GM18870 (cell line): Measurements from ENCODE around the gene SCTR.

Source experiments
- ATAC-seq: cut with Tn5 transposase; IDR thresholded peaks from one replicate; pipeline ENCODE4 v1.9.1; 2021; ENCODE audit warnings: moderate library complexity; ENCODE audit not compliant: unreplicated experiment

SCTR gene

GRCh38 chr2:119431976-119432850, 92.1 kb downstream of the SCTR start:
- ATAC-seq = no peak

- peak; percentile 73 for ATAC-seq
Measured at GRCh38 chr2:119431155-119431975, 92.9 kb downstream of the SCTR start, which contains the start of gene TMEM37. TSS of gene TMEM37 (plus strand) at chr2:119431854. CDS start at chr2:119431904, 50 bp downstream.

DNA sequence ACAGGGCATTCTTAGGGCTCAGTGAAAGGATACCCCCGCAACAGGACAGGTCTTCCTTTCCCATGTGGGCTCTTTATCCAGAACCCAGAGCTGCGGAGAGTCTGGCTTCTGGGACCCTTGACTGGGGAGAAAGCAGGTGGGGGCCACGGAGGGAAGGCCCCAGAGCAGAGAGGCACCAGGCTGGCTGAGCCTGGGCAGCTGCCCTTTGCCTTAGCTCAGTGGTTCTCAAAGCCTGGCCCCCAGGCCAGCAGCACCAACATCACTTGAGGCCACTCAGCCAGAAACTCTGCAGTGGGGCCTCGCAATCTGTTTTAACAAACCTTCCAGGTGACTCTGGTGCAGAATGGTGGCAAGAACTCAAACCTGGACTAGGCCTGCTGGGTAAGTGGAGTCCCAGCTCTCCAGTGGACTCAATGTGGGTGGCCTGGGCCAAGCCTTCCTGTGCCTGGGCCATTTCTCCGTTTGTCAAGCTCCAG, 94.2 kb downstream of the SCTR start:
- ATAC-seq = no peak

DNA sequence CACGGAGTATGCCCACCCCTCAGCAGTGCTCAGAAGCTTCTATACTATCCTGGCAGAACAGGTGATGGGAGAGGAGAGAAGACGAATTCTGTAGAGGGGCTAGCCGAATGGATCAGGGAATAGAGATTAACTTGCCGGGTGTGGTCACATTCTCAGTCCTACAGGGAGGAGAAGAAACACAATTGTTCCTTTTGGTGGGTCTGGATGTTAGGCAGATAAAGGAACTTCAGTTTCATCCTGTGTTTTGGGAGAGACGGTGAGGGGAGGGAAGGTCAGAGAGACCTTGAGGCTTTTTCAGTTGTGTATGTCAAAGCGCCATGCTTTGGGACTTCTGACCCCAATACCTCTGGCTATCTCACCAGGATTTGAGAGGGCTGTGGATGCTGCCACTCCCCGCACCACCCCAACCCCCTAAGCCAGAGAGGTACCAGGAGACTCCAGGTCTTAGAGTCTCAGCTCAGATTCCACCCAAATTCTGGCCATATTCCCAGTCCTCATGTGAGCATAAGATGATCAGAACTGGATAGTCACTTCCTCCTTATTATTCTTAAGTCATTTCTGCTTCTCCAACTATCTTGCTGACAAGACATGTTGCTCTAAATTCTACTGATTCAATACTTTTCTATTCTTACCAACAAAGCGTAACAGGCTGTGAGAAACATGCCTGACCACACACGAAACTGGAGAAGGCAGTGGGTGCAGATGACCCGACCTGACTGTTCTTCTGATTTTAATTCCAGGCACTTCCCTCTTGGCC, 94.9 kb downstream of the SCTR start:
- no peak for ATAC-seq

DNA sequence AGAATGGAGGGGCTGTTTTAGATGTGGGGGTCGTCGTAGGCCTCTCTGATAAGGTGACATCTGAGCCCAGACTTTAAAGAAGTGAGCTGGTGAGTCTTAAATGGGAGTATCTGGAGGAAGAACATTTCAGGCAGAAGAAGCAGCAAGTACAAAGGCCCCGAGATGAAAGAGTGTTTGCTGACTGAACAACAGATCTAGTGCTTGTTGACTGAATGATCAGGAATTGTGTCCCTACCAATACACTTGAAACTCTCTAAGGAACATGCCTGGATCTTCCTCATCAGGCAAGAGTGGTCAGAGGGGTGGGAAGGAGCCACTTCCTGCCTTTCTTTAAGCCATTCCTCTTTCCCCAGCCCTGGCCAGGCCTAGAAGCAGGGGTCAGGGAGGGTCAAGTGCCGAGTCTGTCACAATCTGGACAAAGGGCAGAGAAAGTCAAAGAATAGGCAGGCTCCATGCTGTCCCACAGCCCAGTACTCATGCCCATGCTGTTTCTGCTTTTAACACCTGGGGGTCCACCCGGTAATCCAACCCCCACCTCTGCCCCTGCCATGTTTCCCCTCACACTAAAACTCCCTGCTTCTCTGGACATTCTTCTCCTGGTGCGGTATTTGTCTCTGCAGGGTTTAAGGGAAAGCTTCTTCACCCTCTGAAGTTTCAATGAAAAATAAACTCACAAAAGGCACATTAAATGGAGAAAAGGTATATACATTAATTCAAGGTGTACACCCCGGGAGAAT, 95.6 kb downstream of the SCTR start:
- ATAC-seq = no peak

GRCh38 chr2:119427756-119428155, 96.5 kb downstream of the SCTR start:
- ATAC-seq = no peak

GRCh38 chr2:119426801-119427395, 97.4 kb downstream of the SCTR start:
- ATAC-seq = no peak

DNA sequence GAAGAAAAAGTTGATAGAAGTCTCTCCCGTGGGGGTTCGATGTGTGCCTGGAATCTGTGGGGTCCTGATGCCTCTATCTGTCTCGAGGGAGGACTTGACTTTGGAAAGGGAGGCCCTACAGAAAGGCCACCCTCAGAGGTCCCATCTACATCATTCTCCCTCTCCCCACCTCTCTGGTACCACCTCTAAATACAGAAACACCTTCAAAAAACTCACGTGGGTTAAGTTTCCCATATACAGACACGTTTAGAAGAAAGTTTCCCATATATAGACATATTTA, 97.9 kb downstream of the SCTR start:
- no peak for ATAC-seq

GRCh38 chr2:119425620-119426395, 98.5 kb downstream of the SCTR start:
- no peak for ATAC-seq

DNA sequence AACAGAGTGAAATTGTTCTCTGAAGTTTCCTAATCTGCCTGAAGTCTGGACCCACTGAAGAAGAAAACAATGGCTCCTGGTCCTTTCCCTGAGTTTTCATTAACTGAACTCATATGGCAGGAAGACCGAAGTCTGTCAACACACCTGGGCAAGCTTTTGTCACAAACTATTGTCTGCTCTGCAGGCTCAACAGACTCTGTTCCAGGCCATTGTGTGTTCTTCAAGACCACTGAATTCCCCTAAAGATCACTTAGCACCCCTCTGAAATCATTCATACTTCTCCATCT, 99.2 kb downstream of the SCTR start:
- ATAC-seq = no peak

- ATAC-seq = no peak
Measured at GRCh38 chr2:119424284-119425118, 99.8 kb downstream of the SCTR start.

DNA sequence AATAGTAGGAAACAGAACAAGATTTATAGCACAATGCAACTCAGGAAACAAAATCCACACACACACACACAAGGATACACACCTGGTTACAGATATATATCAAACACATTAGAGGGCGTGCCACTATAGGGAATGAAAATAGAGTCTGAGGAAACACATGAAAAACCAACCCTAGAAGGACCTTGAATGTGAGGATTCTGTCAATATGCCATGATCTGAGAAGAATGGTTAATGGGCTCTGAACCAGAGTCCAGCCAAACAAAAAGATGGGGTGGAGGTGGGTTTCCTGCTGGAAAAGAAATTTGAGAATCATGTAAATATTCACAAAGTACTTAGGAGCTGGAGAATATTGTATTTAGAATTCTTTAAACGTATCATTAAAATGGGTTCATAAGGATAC, 100.5 kb downstream of the SCTR start:
- ATAC-seq = no peak

DNA sequence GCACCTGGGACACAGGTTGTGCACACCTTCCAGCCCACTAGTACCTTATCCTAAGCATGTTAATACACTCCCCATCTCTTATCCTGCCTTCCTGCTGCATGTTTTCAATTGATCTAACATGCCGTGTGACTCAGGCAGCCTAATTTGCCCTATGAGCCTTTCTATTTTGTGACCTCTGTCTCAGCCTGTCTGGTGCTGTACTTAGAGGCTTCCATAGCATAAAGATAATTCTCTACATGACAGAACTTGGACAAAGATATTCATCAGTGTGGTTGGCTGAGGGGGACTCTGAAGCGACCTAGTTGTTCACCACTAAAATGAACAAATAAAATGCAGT, 101.2 kb downstream of the SCTR start:
- no peak for ATAC-seq

DNA sequence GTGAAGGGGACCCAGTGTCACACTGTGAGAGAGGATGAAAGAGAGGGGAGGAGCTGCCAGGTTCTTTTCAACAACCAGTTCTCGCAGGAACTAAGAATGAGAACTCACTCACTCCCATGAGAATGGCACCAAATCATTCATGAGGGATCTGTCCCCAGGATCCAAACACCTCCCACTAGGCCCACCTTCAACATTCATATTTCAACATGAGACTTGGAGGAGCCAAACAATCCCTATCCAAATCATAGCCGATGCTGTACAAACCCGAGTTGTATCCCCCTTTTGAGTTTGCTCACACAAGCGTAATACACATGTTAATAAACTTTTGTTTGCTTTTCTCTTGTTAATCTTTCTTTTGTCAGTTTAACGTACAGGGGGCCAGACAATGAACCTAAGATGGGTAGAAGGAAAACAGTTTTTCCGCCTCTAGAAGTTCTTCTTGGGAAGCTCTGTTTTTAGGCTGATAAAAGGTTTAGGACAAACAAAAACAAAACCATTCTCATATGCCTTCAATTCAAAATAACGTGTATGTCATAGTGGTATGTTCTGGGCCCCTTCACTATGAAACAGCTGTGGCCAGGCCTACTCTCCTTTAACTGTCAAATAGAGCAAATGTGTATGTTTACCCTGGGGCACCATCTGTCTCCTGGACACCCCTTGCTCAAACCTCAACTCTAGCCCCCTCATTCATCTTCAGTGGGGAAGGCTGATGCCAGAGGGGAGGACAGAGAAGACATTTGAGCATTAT, 101.7 kb downstream of the SCTR start:
- ATAC-seq = no peak

GRCh38 chr2:119421741-119422140, 102.5 kb downstream of the SCTR start:
- no peak for ATAC-seq

GRCh38 chr2:119421304-119421703, 103.0 kb downstream of the SCTR start:
- no peak for ATAC-seq

DNA sequence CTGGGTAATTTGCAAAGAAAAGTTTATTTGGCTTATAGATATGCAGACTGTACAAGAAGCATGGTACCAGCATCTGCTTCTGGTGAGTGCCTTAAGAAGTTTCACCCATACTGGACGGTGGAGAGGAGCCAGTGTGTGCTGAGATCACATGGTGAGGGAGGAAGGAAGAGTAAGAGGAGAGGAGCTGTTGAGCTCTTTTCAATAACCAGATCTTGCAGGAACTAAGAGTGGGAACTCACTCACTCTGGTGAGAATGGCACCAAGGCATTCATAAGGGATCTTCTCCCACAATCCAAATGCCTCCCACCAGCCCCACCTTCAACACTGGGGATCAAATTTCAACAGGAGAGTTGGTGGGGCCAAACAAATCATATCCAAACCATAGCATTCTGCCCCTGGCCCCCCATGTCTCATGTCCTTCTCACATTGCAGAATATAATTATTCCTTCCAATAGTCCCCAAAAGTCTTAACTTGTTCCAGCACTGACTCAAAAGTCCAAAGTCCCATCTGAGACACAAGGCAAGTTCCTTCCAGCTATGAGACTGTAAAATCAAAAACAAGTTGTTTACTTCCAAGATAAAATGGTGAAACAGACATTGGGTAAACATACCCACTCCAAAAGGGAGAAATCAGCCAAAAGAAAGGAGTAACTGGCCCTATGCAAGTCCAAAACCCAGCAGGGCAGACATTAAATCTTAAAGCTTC, 104.3 kb downstream of the SCTR start:
- ATAC-seq = no peak

DNA sequence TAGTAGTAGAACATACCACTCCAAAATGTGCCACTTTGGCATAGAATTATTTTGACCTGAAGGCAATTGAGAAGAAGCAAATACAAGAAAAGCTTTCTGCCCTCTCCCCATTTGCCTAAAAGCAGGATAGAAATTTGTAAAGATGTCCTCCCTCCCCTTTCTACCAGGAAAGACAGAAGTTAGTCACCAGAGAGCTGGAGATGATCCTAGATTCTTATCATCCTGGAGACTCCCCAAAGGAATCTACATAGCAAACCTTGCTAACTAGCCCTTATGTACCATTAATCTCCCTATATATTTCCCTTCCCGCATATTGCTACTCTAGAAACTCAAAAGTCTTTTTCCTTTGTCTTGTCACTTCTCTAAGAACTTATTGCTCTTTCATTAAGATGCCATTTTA, 105.2 kb downstream of the SCTR start:
- ATAC-seq = no peak
